PC-9 (cell line): ENCODE results near the gene XCL2.
"Not testable (repeated sequence)": the region's sequence is repeated elsewhere in the genome, so short reads cannot be mapped to it uniquely, and the experiment has no call there.

Experiments used
- CTCF ChIP-seq: fragments of 200-600 bp; sonication (generic); conservative IDR thresholded peaks from 2 replicates; pipeline ENCODE4 v1.6.1; 2017; ENCODE audit warnings: mixed run types, antibody characterized with exemption, mild to moderate bottlenecking, moderate library complexity
- EZH2 ChIP-seq: fragments of 200-600 bp; sonication (generic); IDR thresholded peaks from 2 replicates; pipeline ENCODE4 v1.8.0; 2017; ENCODE audit warnings: antibody characterized with exemption, low read depth

- not testable (repeated sequence) for TF ChIP-seq EZH2, CTCF
These were observed 3.0 kb downstream of the XCL2 start for GRCh38 chr1:168540798-168541197.
